Ectodermal cell (in vitro differentiated cells): ENCODE measurements around the gene CYBC1.

Experiments
- H3K27ac ChIP-seq: 2 replicates; pipeline ENCODE4 v1.7.0; 2013; ENCODE audit warnings: mild to moderate bottlenecking, low read depth, low read length; ENCODE audit not compliant: insufficient read depth, poor library complexity, severe bottlenecking
- H3K27me3 ChIP-seq: 2 replicates; pipeline ENCODE4 v1.7.0; 2013; ENCODE audit warnings: mild to moderate bottlenecking, low read length; ENCODE audit not compliant: insufficient read depth, control insufficient read depth, poor library complexity, severe bottlenecking
- H3K36me3 ChIP-seq: one replicate; pipeline ENCODE4 v1.7.0; 2013; ENCODE audit warnings: low read length; ENCODE audit not compliant: control insufficient read depth, insufficient read depth
- H3K4me1 ChIP-seq: one replicate; pipeline ENCODE4 v1.7.0; 2013; ENCODE audit warnings: low read length; ENCODE audit not compliant: control insufficient read depth, insufficient read depth
- H3K4me3 ChIP-seq: 2 replicates; pipeline ENCODE4 v1.7.0; 2013; ENCODE audit warnings: low read depth, low read length, control low read depth; ENCODE audit not compliant: insufficient read depth
- H3K9me3 ChIP-seq: 2 replicates; pipeline ENCODE4 v1.7.0; 2013; ENCODE audit warnings: mild to moderate bottlenecking, low read length, moderate library complexity; ENCODE audit not compliant: control insufficient read depth
- WGBS, 2 experiments: methylation state at CpG; one replicate each; pipeline ENCODE4 v1.1.7; 2013; ENCODE audit warnings: missing lambda C conversion rate in 2 of 2; 5-methylcytosine and 5-hydroxymethylcytosine counted together

CYBC1 gene

GRCh38 chr17:82408288-82408937, 42.1 kb downstream of the CYBC1 start:
- no peaks in the 10 kb centered on the region for H3K9me3 ChIP-seq
- no peaks in the 10 kb centered on the region for H3K36me3 ChIP-seq
- no peak overlapping the region for H3K4me3 ChIP-seq
- H3K4me1 ChIP-seq: no peaks in the 10 kb centered on the region
- H3K27ac ChIP-seq: no peak overlapping the region
- 93% methylated on average over 15 of the region's 15 CpGs for whole genome bisulfite sequencing, 2 experiments
- H3K27me3 ChIP-seq: no peaks in the 10 kb centered on the region

GRCh38 chr17:82407255-82407654, 43.3 kb downstream of the CYBC1 start:
- no peak overlapping the region for H3K27ac ChIP-seq
- H3K27me3 ChIP-seq: no peaks in the 10 kb centered on the region
- no peaks in the 10 kb centered on the region for H3K36me3 ChIP-seq
- H3K9me3 ChIP-seq: no peaks in the 10 kb centered on the region
- 95 to 96% methylated on average over 13 of the region's 13 CpGs for WGBS, 2 experiments
- H3K4me3 ChIP-seq: no peak overlapping the region
- H3K4me1 ChIP-seq: no peaks in the 10 kb centered on the region

GRCh38 chr17:82406131-82406671, 44.4 kb downstream of the CYBC1 start:
- H3K27ac ChIP-seq: no peak overlapping the region
- H3K27me3 ChIP-seq: no peaks in the 10 kb centered on the region
- H3K4me3 ChIP-seq: no peak overlapping the region
- no peaks in the 10 kb centered on the region for H3K9me3 ChIP-seq
- peaks cover 7% of the 10 kb centered on the region for H3K36me3 ChIP-seq
- WGBS, 2 experiments: 96 to 97% methylated on average over 14 of the region's 14 CpGs
- no peaks in the 10 kb centered on the region for H3K4me1 ChIP-seq

GRCh38 chr17:82405051-82405450, 45.5 kb downstream of the CYBC1 start:
- Histone ChIP-seq H3K9me3 (no peaks in the 10 kb centered on the region), H3K27ac (no peak overlapping the region), H3K4me1 (no peaks in the 10 kb centered on the region), H3K27me3 (no peaks in the 10 kb centered on the region), H3K36me3 (peaks cover 7% of the 10 kb centered on the region), H3K4me3 (no peak overlapping the region)
- 92 to 95% methylated on average over 14 of the region's 14 CpGs for WGBS, 2 experiments

GRCh38 chr17:82403662-82404660, 46.6 kb downstream of the CYBC1 start:
- Histone ChIP-seq H3K9me3 (no peaks in the 10 kb centered on the region), H3K27me3 (no peaks in the 10 kb centered on the region), H3K36me3 (peaks cover 7% of the 10 kb centered on the region), H3K4me3 (no peak overlapping the region), H3K4me1 (no peaks in the 10 kb centered on the region), H3K27ac (no peak overlapping the region)
- 97% methylated on average over 67 of the region's 67 CpGs for WGBS, 2 experiments

- Histone ChIP-seq H3K27me3 (no peaks in the 10 kb centered on the region), H3K36me3 (peaks cover 7% of the 10 kb centered on the region), H3K9me3 (no peaks in the 10 kb centered on the region), H3K27ac (no peak overlapping the region), H3K4me3 (no peak overlapping the region), H3K4me1 (no peaks in the 10 kb centered on the region)
- WGBS, 2 experiments: 94% methylated on average over 7 of the region's 7 CpGs
Measured at GRCh38 chr17:82402865-82403264, 47.7 kb downstream of the CYBC1 start.

GRCh38 chr17:82400830-82401229, 49.7 kb downstream of the CYBC1 start:
- H3K4me3 ChIP-seq: no peak overlapping the region
- H3K36me3 ChIP-seq: peaks cover 7% of the 10 kb centered on the region
- WGBS, 2 experiments: 95 to 96% methylated on average over 16 to 17 of the region's 19 CpGs
- no peaks in the 10 kb centered on the region for H3K4me1 ChIP-seq
- H3K27ac ChIP-seq: no peak overlapping the region
- H3K9me3 ChIP-seq: no peaks in the 10 kb centered on the region
- H3K27me3 ChIP-seq: no peaks in the 10 kb centered on the region

GRCh38 chr17:82400206-82400605, 50.3 kb downstream of the CYBC1 start:
- H3K27ac ChIP-seq: no peak overlapping the region
- no peaks in the 10 kb centered on the region for H3K4me1 ChIP-seq
- no peaks in the 10 kb centered on the region for H3K27me3 ChIP-seq
- no peak overlapping the region for H3K4me3 ChIP-seq
- H3K36me3 ChIP-seq: peaks cover 7% of the 10 kb centered on the region
- no peaks in the 10 kb centered on the region for H3K9me3 ChIP-seq
- WGBS, 2 experiments: 94% methylated on average over 7 of the region's 7 CpGs

- Histone ChIP-seq H3K36me3 (peaks cover 7% of the 10 kb centered on the region), H3K27me3 (no peaks in the 10 kb centered on the region), H3K27ac (no peak overlapping the region), H3K4me1 (no peaks in the 10 kb centered on the region), H3K9me3 (no peaks in the 10 kb centered on the region), H3K4me3 (no peak overlapping the region)
- WGBS, 2 experiments: 87 to 88% methylated on average over 18 of the region's 18 CpGs
Measured at GRCh38 chr17:82399601-82400101, 50.9 kb downstream of the CYBC1 start.

GRCh38 chr17:82399041-82399441, 51.5 kb downstream of the CYBC1 start:
- no peaks in the 10 kb centered on the region for H3K27me3 ChIP-seq
- no peaks in the 10 kb centered on the region for H3K4me1 ChIP-seq
- H3K4me3 ChIP-seq: no peak overlapping the region
- WGBS, 2 experiments: 93% methylated on average over 13 of the region's 13 CpGs
- H3K9me3 ChIP-seq: no peaks in the 10 kb centered on the region
- no peak overlapping the region for H3K27ac ChIP-seq
- peaks cover 7% of the 10 kb centered on the region for H3K36me3 ChIP-seq
